Neural progenitor cell (in vitro differentiated cells): ENCODE measurements around the gene PM20D2. TPM values are rescaled to one million over a fixed set of nuclear protein-coding genes. Genes with fewer than 3 reads are reported as not detected.

Source experiments
- DNase-seq: peaks from one replicate; pipeline ENCODE4 v3.0.0-alpha.2; 2016; ENCODE audit warnings: low spot score
- H2AFZ ChIP-seq: fragments of 200-600 bp; sonication (generic); replicated peaks from 2 replicates; pipeline ENCODE4 v1.6.1; 2016; ENCODE audit warnings: antibody characterized with exemption
- H3F3A ChIP-seq: fragments of 200-600 bp; sonication (generic); 2 replicates; pipeline ENCODE4 v1.6.1; 2016; ENCODE audit warnings: antibody characterized with exemption, low read depth
- H3K27ac ChIP-seq: fragments of 200-600 bp; sonication (generic); 2 replicates; pipeline ENCODE4 v1.5.1; 2016; ENCODE audit warnings: mild to moderate bottlenecking
- H3K27me3 ChIP-seq: fragments of 200-600 bp; sonication (generic); 2 replicates; pipeline ENCODE4 v1.6.1; 2016; ENCODE audit warnings: mild to moderate bottlenecking, moderate library complexity
- H3K36me3 ChIP-seq: fragments of 200-600 bp; sonication (generic); 2 replicates; pipeline ENCODE4 v1.5.1; 2016
- H3K4me1 ChIP-seq: fragments of 200-600 bp; sonication (generic); 2 replicates; pipeline ENCODE4 v1.6.1; 2016; ENCODE audit warnings: mixed run types
- H3K4me2 ChIP-seq: fragments of 200-600 bp; sonication (generic); 2 replicates; pipeline ENCODE4 v1.6.1; 2016
- H3K4me3 ChIP-seq: fragments of 200-600 bp; sonication (generic); 2 replicates; pipeline ENCODE4 v1.5.1; 2016
- H3K79me2 ChIP-seq: fragments of 200-600 bp; sonication (generic); 2 replicates; pipeline ENCODE4 v1.6.1; 2016; ENCODE audit warnings: low read depth
- H3K9ac ChIP-seq: fragments of 200-600 bp; sonication (generic); 2 replicates; pipeline ENCODE4 v1.6.1; 2016
- H3K9me3 ChIP-seq: fragments of 200-600 bp; sonication (generic); 2 replicates; pipeline ENCODE4 v1.5.1; 2016; ENCODE audit warnings: low read depth
- H4K20me1 ChIP-seq: fragments of 200-600 bp; sonication (generic); 2 replicates; pipeline ENCODE4 v1.6.1; 2016; ENCODE audit warnings: low read depth
- H3K27ac Mint-ChIP-seq: 3 replicates; pipeline ENCODE4 v1.8.0; 2021; ENCODE audit warnings: mixed read lengths
- H3K27me3 Mint-ChIP-seq: 2 replicates; pipeline ENCODE4 v1.8.0; 2022; ENCODE audit warnings: low read depth, mild to moderate bottlenecking, inconsistent platforms, moderate library complexity, mixed read lengths; ENCODE audit not compliant: insufficient read depth
- H3K36me3 Mint-ChIP-seq: 3 replicates; pipeline ENCODE4 v1.8.0; 2021; ENCODE audit warnings: mixed read lengths
- H3K4me1 Mint-ChIP-seq: 3 replicates; pipeline ENCODE4 v1.8.0; 2021; ENCODE audit warnings: mixed read lengths
- H3K4me3 Mint-ChIP-seq: 3 replicates; pipeline ENCODE4 v1.8.0; 2021; ENCODE audit warnings: mild to moderate bottlenecking, moderate library complexity, mixed read lengths
- H3K9me3 Mint-ChIP-seq: 3 replicates; pipeline ENCODE4 v1.8.0; 2020; ENCODE audit warnings: mixed read lengths
- CTCF ChIP-seq: fragments of 200-600 bp; sonication (generic); IDR thresholded peaks from 2 replicates; pipeline ENCODE4 v1.5.1; 2017; ENCODE audit warnings: antibody characterized with exemption, mild to moderate bottlenecking
- EZH2 ChIP-seq: fragments of 200-600 bp; sonication (generic); IDR thresholded peaks from 2 replicates; pipeline ENCODE4 v1.6.1; 2017; ENCODE audit warnings: antibody characterized with exemption, mild to moderate bottlenecking, moderate library complexity
- EZH2phosphoT487 ChIP-seq: fragments of 200-600 bp; sonication (generic); IDR thresholded peaks from 2 replicates; pipeline ENCODE4 v1.6.1; 2017; ENCODE audit warnings: antibody characterized with exemption
- total RNA-seq: library from RNA; depleted of rRNA; stranded (reverse); fragments of >200 nt; gene quantifications from 2 replicates; pipeline ENCODE4 v1.2.3, GENCODE V29; 2015; ENCODE audit warnings: low replicate concordance

The PM20D2 gene
- total RNA-seq, 1 donor from 2014 or later, result 27.6 TPM

GRCh38 chr6:89162047-89162371 is 16.2 kb downstream of the PM20D2 start:
- Histone ChIP-seq H4K20me1 (no peaks in the 10 kb centered on the region), H3K36me3 (peaks cover 6% of the 10 kb centered on the region), H3K9ac (no peak overlapping the region), H3K27me3 (no peaks in the 10 kb centered on the region), H3K4me3 (no peak overlapping the region), H3K27ac (no peak overlapping the region), H3K79me2 (no peaks in the 10 kb centered on the region), H2AFZ (no peak overlapping the region), H3K4me1 (no peaks in the 10 kb centered on the region), H3K4me2 (no peak overlapping the region), H3F3A (no peaks in the 10 kb centered on the region), H3K9me3 (no peaks in the 10 kb centered on the region)
- TF ChIP-seq EZH2 (no peak), EZH2phosphoT487 (no peak), CTCF (no peak)
- Mint-ChIP-seq H3K27me3 (no peaks in the 10 kb centered on the region), H3K4me3 (no peak overlapping the region), H3K4me1 (peaks cover 6% of the 10 kb centered on the region), H3K9me3 (no peaks in the 10 kb centered on the region), H3K27ac (no peak overlapping the region), H3K36me3 (peaks cover 6% of the 10 kb centered on the region)
- DNase-seq, result no peak

- Histone ChIP-seq H3K4me2 (no peak overlapping the region), H3K4me1 (no peaks in the 10 kb centered on the region), H2AFZ (no peak overlapping the region), H3K27ac (no peak overlapping the region), H3K9ac (no peak overlapping the region), H3K4me3 (no peak overlapping the region), H3K27me3 (no peaks in the 10 kb centered on the region), H3K79me2 (no peaks in the 10 kb centered on the region), H4K20me1 (no peaks in the 10 kb centered on the region), H3K9me3 (no peaks in the 10 kb centered on the region), H3K36me3 (no peaks in the 10 kb centered on the region), H3F3A (no peaks in the 10 kb centered on the region)
- no peaks in the 10 kb centered on the region for H3K9me3 Mint-ChIP-seq
- no peak overlapping the region for H3K4me3 Mint-ChIP-seq
- no peak for DNase-seq
- peaks cover 4% of the 10 kb centered on the region for H3K27me3 Mint-ChIP-seq
- H3K27ac Mint-ChIP-seq, result no peak overlapping the region
- no peaks in the 10 kb centered on the region for H3K4me1 Mint-ChIP-seq
- H3K36me3 Mint-ChIP-seq, result no peaks in the 10 kb centered on the region
- no peak for TF ChIP-seq CTCF
- no peak for TF ChIP-seq EZH2phosphoT487
- TF ChIP-seq EZH2, result no peak
Observed at GRCh38 chr6:89172131-89172530, 26.3 kb downstream of the PM20D2 start.

GRCh38 chr6:89173634-89174033 is 27.8 kb downstream of the PM20D2 start:
- H3K4me1 Mint-ChIP-seq, result no peaks in the 10 kb centered on the region

More at GRCh38 chr6:89173634-89174033, 27.8 kb downstream of the PM20D2 start:
- H3K27ac Mint-ChIP-seq, result no peak overlapping the region
- no peak overlapping the region for H3K4me3 ChIP-seq
- TF ChIP-seq EZH2 (no peak), CTCF (no peak), EZH2phosphoT487 (no peak)
- H3K79me2 ChIP-seq, result no peaks in the 10 kb centered on the region
- H3K27ac ChIP-seq, result no peak overlapping the region
- H3K9me3 ChIP-seq, result no peaks in the 10 kb centered on the region
- no peak overlapping the region for H3K4me2 ChIP-seq
- H2AFZ ChIP-seq, result no peak overlapping the region
- DNase-seq, result no peak
- no peak overlapping the region for H3K9ac ChIP-seq
- no peak overlapping the region for H3K4me3 Mint-ChIP-seq
- H4K20me1 ChIP-seq, result no peaks in the 10 kb centered on the region
- no peaks in the 10 kb centered on the region for H3K4me1 ChIP-seq
- H3K27me3 Mint-ChIP-seq, result peaks cover 4% of the 10 kb centered on the region
- no peaks in the 10 kb centered on the region for H3K36me3 Mint-ChIP-seq
- H3F3A ChIP-seq, result no peaks in the 10 kb centered on the region
- no peaks in the 10 kb centered on the region for H3K36me3 ChIP-seq
- H3K27me3 ChIP-seq, result no peaks in the 10 kb centered on the region
- no peaks in the 10 kb centered on the region for H3K9me3 Mint-ChIP-seq
